Islet of Langerhans (tissue), 1 donor: ENCODE data around the gene OBP2B.
A peak's percentile ranks its signal among the peaks of the same experiment; 100 is the strongest.

Source experiments
- FAIRE-seq: peaks from one replicate; lab custom pipeline; 2011; peaks lifted over from hg19 to GRCh38; lab: Jason Lieb, UNC

OBP2B gene

GRCh38 chr9:133167096-133167730 is 41.8 kb downstream of the OBP2B start:
- no peak for FAIRE-seq

- FAIRE-seq = no peak
Observed at GRCh38 chr9:133166392-133166791, 42.7 kb downstream of the OBP2B start.

GRCh38 chr9:133165452-133165730 is 43.7 kb downstream of the OBP2B start:
- no peak for FAIRE-seq

GRCh38 chr9:133164191-133164590 is 44.9 kb downstream of the OBP2B start:
- FAIRE-seq = no peak

GRCh38 chr9:133163504-133164172 is 45.4 kb downstream of the OBP2B start, which contains the start of gene GBGT1:
TSS of gene GBGT1 (minus strand) at chr9:133163914. CDS start at chr9:133162412, 1,502 bp downstream.
- FAIRE-seq = no peak

- no peak for FAIRE-seq
Observed at GRCh38 chr9:133162861-133163503, 46.1 kb downstream of the OBP2B start.

- no peak for FAIRE-seq
Observed at GRCh38 chr9:133161547-133161950, 47.5 kb downstream of the OBP2B start.

GRCh38 chr9:133160742-133161546 is 48.1 kb downstream of the OBP2B start:
- FAIRE-seq = peak; percentile 49

- FAIRE-seq = no peak
Observed at GRCh38 chr9:133158695-133159094, 50.4 kb downstream of the OBP2B start.
